HFFc6 (cell line): Measurements from ENCODE around the gene SPATC1L. TPM values are rescaled to one million over a fixed set of nuclear protein-coding genes. Genes with fewer than 3 reads are reported as not detected.
"Not testable (repeated sequence)": the region's sequence is repeated elsewhere in the genome, so short reads cannot be mapped to it uniquely, and the experiment has no call there.

Source experiments
- DNase-seq: peaks from one replicate; pipeline ENCODE4 v3.0.0-alpha.2; 2018
- H3K27ac Mint-ChIP-seq: 2 replicates; pipeline ENCODE4 v1.8.0; 2020; ENCODE audit warnings: mild to moderate bottlenecking, mixed read lengths
- H3K27me3 Mint-ChIP-seq: 2 replicates; pipeline ENCODE4 v1.8.0; 2021; ENCODE audit warnings: mild to moderate bottlenecking, moderate library complexity, mixed read lengths; ENCODE audit not compliant: insufficient read depth
- H3K36me3 Mint-ChIP-seq: 2 replicates; pipeline ENCODE4 v1.8.0; 2021; ENCODE audit warnings: low read depth, mixed read lengths
- H3K4me1 Mint-ChIP-seq: 2 replicates; pipeline ENCODE4 v1.8.0; 2020; ENCODE audit warnings: low read depth, mixed read lengths
- H3K4me3 Mint-ChIP-seq: 2 replicates; pipeline ENCODE4 v1.8.0; 2020; ENCODE audit warnings: mild to moderate bottlenecking, moderate library complexity, mixed read lengths
- H3K9me3 Mint-ChIP-seq: 2 replicates; pipeline ENCODE4 v1.8.0; 2020; ENCODE audit warnings: mild to moderate bottlenecking, mixed read lengths
- total RNA-seq, 6 experiments: library from RNA; stranded (reverse); fragmentation: NEBNext Ultra II Directional; extraction: Animal tissue kit (Norgen Biotek cat#: 25700); gene quantifications; 2 replicates in 1 of 6; 3 replicates in 5 of 6; pipeline ENCODE4 v1.2.3, GENCODE V29; 2021
- TF ChIP-seq, protein P1 (sequence below): fragments of 200-600 bp; sonication (generic); IDR thresholded peaks from 2 replicates; pipeline ENCODE4 v1.5.0; 2021; ENCODE audit warnings: antibody characterized with exemption, mild to moderate bottlenecking

The SPATC1L gene
- total RNA-seq, 6 experiments from 2014 or later, result 11.3 to 14.7 (median 13.1) TPM

DNA sequence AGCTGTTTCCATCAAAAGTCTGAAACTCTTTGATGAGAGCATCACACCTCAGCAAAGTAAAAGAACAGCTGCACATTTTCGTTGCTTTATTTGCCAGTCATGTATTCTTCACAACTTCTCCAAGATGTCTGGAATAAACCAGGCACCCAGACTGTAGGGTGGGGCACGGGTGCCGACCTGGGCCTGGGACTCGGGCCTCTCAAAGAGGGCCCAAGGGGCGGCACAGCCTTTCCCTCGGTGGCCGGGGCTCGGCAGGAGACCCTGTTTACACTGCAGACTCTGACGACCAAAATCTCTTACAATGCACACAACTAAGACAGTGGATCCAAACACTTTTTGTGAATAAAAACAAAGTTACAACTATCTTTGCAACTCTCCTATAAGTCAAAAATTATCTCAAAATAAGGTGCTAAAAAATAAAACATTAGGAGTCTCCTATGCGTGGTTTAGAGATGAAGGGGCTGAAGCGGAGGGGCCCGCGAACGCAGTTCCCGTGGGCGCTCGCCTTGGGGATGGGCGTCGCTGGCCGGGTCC lies 43.6 kb upstream of the SPATC1L start:
- peaks cover 1% of the 10 kb centered on the region; the same call in 1 of the 2 replicates for H3K27me3 Mint-ChIP-seq
- DNase-seq, result no peak
- TF ChIP-seq, protein P1, sequence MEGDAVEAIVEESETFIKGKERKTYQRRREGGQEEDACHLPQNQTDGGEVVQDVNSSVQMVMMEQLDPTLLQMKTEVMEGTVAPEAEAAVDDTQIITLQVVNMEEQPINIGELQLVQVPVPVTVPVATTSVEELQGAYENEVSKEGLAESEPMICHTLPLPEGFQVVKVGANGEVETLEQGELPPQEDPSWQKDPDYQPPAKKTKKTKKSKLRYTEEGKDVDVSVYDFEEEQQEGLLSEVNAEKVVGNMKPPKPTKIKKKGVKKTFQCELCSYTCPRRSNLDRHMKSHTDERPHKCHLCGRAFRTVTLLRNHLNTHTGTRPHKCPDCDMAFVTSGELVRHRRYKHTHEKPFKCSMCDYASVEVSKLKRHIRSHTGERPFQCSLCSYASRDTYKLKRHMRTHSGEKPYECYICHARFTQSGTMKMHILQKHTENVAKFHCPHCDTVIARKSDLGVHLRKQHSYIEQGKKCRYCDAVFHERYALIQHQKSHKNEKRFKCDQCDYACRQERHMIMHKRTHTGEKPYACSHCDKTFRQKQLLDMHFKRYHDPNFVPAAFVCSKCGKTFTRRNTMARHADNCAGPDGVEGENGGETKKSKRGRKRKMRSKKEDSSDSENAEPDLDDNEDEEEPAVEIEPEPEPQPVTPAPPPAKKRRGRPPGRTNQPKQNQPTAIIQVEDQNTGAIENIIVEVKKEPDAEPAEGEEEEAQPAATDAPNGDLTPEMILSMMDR, result no peak
- H3K27ac Mint-ChIP-seq, result peak overlapping the region; percentile 70
- peak overlapping the region; percentile 91 for H3K4me3 Mint-ChIP-seq
- no peaks in the 10 kb centered on the region for H3K9me3 Mint-ChIP-seq
- H3K4me1 Mint-ChIP-seq, result peaks cover 46% of the 10 kb centered on the region
- peaks cover 24% of the 10 kb centered on the region for H3K36me3 Mint-ChIP-seq

DNA sequence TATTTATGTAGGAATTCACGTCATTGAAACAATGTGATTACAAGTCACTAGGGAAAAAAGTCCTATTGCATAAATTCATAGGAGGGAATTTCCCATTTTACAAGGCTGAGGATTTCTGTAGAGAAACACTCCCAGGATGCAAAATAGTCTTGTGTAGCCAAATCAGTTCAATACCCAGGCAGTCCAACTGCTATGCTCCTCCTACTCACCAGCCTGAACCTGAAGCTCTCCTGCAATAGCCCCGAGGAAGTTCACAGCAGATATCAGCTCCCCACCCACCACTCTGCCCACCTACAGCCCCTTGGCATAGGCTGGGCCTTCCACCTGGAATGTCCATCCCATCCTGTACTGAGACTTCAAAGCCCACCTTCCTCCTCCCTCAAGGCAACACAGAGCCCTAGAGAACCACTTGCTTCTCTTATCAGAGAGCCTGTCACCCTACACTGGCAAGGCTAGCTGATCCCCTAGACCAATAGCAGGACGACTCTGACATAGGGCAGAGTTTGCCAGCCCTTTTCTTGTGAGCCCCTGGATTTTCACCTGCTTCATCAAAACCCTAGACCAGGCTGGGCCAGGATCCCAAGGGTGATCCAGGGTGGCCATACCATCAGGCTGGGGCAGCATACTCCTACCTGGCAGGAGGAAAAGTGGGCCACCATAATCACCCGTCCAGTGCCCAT lies 42.8 kb upstream of the SPATC1L start:
- peaks cover 1% of the 10 kb centered on the region; the same call in 1 of the 2 replicates for H3K27me3 Mint-ChIP-seq
- H3K27ac Mint-ChIP-seq, result peak overlapping the region; percentile 70
- TF ChIP-seq, protein P1, result no peak
- peaks cover 18% of the 10 kb centered on the region for H3K36me3 Mint-ChIP-seq
- H3K9me3 Mint-ChIP-seq, result no peaks in the 10 kb centered on the region
- peak; percentile 12 for DNase-seq
- H3K4me1 Mint-ChIP-seq, result peaks cover 46% of the 10 kb centered on the region
- peak overlapping the region; percentile 91 for H3K4me3 Mint-ChIP-seq

DNA sequence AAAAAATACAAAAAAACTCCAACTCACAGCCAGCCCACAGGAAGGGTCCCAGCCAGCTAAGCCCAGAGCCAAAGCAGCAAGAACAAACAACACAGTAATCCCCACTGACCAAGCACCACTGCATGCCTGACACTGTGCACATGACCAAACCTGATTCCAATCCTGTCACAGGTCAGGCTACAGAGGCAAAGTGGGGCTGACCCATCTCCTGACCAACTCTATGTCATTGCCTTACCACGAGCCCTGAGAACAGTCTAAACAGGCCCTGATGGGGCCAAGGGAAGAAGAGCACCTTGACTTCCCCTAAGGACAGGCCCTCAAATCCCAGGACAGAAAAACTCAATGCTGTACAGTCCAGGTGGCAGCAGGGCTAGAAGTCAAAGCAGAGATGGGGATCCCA lies 41.9 kb upstream of the SPATC1L start:
- TF ChIP-seq, protein P1, result no peak
- peaks cover 46% of the 10 kb centered on the region for H3K4me1 Mint-ChIP-seq
- H3K27ac Mint-ChIP-seq, result peak overlapping the region; percentile 43; the same call in 1 of the 2 replicates
- H3K27me3 Mint-ChIP-seq, result peaks cover 1% of the 10 kb centered on the region; the same call in 1 of the 2 replicates
- H3K4me3 Mint-ChIP-seq, result peak overlapping the region; percentile 91; the same call in 1 of the 2 replicates
- no peak for DNase-seq
- H3K9me3 Mint-ChIP-seq, result no peaks in the 10 kb centered on the region
- peaks cover 11% of the 10 kb centered on the region for H3K36me3 Mint-ChIP-seq

GRCh38 chr21:46223661-46224060 lies 39.4 kb upstream of the SPATC1L start:
- not testable (repeated sequence) for H3K36me3 Mint-ChIP-seq, H3K9me3 Mint-ChIP-seq, DNase-seq, H3K27me3 Mint-ChIP-seq, H3K4me3 Mint-ChIP-seq, H3K27ac Mint-ChIP-seq
- H3K4me1 Mint-ChIP-seq, result peaks cover 30% of the 10 kb centered on the region

DNA sequence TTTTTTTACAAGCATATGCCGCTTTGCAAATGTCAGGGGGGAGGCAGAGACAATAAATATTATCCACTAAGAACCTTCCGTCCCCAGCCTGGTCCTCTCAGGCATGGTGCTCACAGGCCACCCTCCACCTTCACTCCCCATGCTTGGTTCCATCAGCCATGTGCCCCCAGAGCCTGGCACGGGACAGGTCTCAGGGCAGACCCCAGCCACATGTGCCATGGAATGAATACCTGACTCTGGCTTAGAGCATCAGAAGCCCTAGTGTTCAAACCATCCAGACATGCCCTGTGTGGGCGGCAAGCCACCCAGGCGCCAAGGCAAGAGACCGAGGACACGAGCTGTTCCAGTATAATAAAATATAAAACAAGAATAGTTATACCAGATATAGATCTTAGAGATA lies 39.0 kb upstream of the SPATC1L start:
- peaks cover 9% of the 10 kb centered on the region for H3K36me3 Mint-ChIP-seq
- DNase-seq, result no peak
- no peaks in the 10 kb centered on the region for H3K27me3 Mint-ChIP-seq

More for the DNA sequence above, 39.0 kb upstream of the SPATC1L start:
- H3K27ac Mint-ChIP-seq, result no peak overlapping the region
- H3K4me3 Mint-ChIP-seq, result no peak overlapping the region
- H3K9me3 Mint-ChIP-seq, result no peaks in the 10 kb centered on the region
- H3K4me1 Mint-ChIP-seq, result peaks cover 30% of the 10 kb centered on the region
- TF ChIP-seq, protein P1, result no peak
